Prostate gland (tissue), 2 donors: ENCODE results near the gene PRIMPOL. TPM values are rescaled to one million over a fixed set of nuclear protein-coding genes. Genes with fewer than 3 reads are reported as not detected.
"Not testable (repeated sequence)": the region's sequence is repeated elsewhere in the genome, so short reads cannot be mapped to it uniquely, and the experiment has no call there.

Source experiments
- DNase-seq: peaks from one replicate; pipeline ENCODE4 v3.0.0-alpha.2; 2019; ENCODE audit warnings: low spot score
- H3K27ac ChIP-seq, 2 donors: fragments of 200-600 bp; sonication (generic); 2 replicates each; pipeline ENCODE4 v1.5.1; 2017 to 2019
- H3K27me3 ChIP-seq: fragments of 200-600 bp; sonication (generic); replicated peaks from 2 replicates; pipeline ENCODE4 v1.5.1; 2019; ENCODE audit not compliant: insufficient read depth
- H3K36me3 ChIP-seq, 2 donors: fragments of 200-600 bp; sonication (generic); 1 replicate in 1 of 2; 2 replicates in 1 of 2; pipeline versions ENCODE4 v1.5.1 to v1.8.1; 2017 to 2019
- H3K4me1 ChIP-seq: fragments of 200-600 bp; sonication (generic); replicated peaks from 2 replicates; pipeline ENCODE4 v1.5.1; 2019
- H3K4me3 ChIP-seq, 2 donors: fragments of 200-600 bp; sonication (generic); 2 replicates each; pipeline ENCODE4 v1.5.1; 2017 to 2019
- H3K9me3 ChIP-seq: fragments of 200-600 bp; sonication (generic); 2 replicates; pipeline ENCODE4 v1.5.1; 2017
- POLR2A ChIP-seq: fragments of 450-650 bp; IDR thresholded peaks from one replicate; pipeline ENCODE4 v1.6.1; 2016; ENCODE audit warnings: antibody characterized with exemption, mild to moderate bottlenecking
- POLR2AphosphoS5 ChIP-seq: sonication (generic); formaldehyde crosslinking; IDR thresholded peaks from one replicate; pipeline ENCODE4 v1.6.1; 2017; ENCODE audit warnings: antibody characterized with exemption
- WGBS: methylation state at CpG from one replicate; pipeline ENCODE4 v1.1.5; 2018; 5-methylcytosine and 5-hydroxymethylcytosine counted together
- intact Hi-C: fragments of 100-400 bp; cut with DNase I; formaldehyde crosslinking; loops from one replicate; pipeline ENCODE4 v1.14.2; 2022
- total RNA-seq, 2 donors: library from RNA; depleted of rRNA; stranded (reverse); fragments of >200 nt; gene quantifications; one replicate each; pipeline ENCODE4 v1.1.0, GENCODE V29; 2016
- TF ChIP-seq, protein P1 (sequence below), 4 experiments: fragments of 200-600 bp in 2 of 4; fragments of 450-650 bp in 2 of 4; sonication (generic) in 2 of 4; IDR thresholded peaks; 1 replicate in 3 of 4; 2 replicates in 1 of 4; pipeline ENCODE4 v1.5.1; 2016 to 2019; ENCODE audit warnings: antibody characterized with exemption in 4 of 4, mild to moderate bottlenecking in 2 of 4, moderate library complexity in 2 of 4

The PRIMPOL gene
- total RNA-seq, 2 donors from 2014 or later = 14.3 to 28.6 TPM

- no peak overlapping the region for H3K4me3 ChIP-seq
- no peaks in the 10 kb centered on the region for H3K27me3 ChIP-seq
- no peak for DNase-seq
- no peaks in the 10 kb centered on the region for H3K9me3 ChIP-seq
- 22% methylated on average over 2 of the region's 2 CpGs for WGBS
- no peak overlapping the region for H3K27ac ChIP-seq
- intact Hi-C loops = no loop called here
- TF ChIP-seq, protein P1, sequence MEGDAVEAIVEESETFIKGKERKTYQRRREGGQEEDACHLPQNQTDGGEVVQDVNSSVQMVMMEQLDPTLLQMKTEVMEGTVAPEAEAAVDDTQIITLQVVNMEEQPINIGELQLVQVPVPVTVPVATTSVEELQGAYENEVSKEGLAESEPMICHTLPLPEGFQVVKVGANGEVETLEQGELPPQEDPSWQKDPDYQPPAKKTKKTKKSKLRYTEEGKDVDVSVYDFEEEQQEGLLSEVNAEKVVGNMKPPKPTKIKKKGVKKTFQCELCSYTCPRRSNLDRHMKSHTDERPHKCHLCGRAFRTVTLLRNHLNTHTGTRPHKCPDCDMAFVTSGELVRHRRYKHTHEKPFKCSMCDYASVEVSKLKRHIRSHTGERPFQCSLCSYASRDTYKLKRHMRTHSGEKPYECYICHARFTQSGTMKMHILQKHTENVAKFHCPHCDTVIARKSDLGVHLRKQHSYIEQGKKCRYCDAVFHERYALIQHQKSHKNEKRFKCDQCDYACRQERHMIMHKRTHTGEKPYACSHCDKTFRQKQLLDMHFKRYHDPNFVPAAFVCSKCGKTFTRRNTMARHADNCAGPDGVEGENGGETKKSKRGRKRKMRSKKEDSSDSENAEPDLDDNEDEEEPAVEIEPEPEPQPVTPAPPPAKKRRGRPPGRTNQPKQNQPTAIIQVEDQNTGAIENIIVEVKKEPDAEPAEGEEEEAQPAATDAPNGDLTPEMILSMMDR (IDR thresholded peaks at IDR 0.05) = no peak
- no peak for TF ChIP-seq POLR2AphosphoS5
- TF ChIP-seq POLR2A = no peak
- no peaks in the 10 kb centered on the region for H3K4me1 ChIP-seq
- H3K36me3 ChIP-seq = no peaks in the 10 kb centered on the region
Observed at GRCh38 chr4:184653650-184654049, 4.1 kb downstream of the PRIMPOL start.

DNA sequence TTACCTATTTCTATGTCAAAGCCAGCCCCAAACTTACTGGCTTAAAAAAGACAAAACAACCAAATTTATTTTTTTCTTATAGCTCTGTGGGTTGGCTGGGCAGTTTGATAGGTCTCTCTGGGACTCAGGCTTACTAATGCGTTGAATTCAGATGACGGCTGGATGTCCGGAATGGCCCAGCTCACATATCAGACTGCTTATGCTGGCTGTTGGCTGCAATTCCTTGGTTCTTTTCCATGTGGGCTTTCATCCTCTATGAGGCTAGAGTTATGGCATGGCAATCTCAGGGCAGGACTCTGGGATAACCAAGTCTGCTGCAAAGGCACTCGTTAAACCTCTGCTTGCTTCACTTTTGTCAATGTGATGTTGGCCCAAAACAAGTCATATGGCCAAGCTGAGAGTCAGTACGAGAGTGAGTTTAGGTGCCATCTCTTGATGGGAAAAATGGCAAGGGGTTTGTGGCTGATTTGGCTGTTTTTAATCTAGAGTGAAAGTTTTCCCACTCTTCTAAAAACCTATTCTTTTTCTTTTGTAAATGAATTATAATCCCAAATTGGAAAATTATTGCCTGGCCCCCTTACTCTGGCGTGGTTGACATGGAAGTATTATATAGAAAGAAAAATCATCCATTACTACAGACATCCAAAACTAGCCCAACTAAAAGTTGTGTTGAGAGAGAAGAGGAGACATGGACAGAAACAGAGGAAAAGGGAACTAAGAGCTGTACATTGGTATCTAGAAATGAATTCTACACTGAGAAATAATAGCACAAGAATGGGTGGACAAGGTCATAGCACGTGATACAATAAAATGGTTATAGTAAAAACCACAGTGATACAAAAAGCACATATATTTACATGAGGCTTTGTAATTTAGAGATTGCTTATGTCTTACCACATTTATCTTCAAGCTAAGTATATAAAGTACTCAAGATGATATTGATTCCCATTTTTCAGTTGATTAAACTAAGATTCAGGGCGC, 6.6 kb downstream of the PRIMPOL start:
- intact Hi-C loops = no loop called here
- TF ChIP-seq POLR2A (no peak), POLR2AphosphoS5 (no peak)
- TF ChIP-seq, protein P1 (IDR thresholded peaks at IDR 0.05) = no peak
- Histone ChIP-seq H3K27ac (no peak overlapping the region), H3K36me3 (no peaks in the 10 kb centered on the region), H3K4me1 (no peaks in the 10 kb centered on the region), H3K4me3 (no peak overlapping the region), H3K27me3 (no peaks in the 10 kb centered on the region), H3K9me3 (no peaks in the 10 kb centered on the region)
- WGBS = 95% methylated on average over 8 of the region's 8 CpGs
- DNase-seq = no peak

DNA sequence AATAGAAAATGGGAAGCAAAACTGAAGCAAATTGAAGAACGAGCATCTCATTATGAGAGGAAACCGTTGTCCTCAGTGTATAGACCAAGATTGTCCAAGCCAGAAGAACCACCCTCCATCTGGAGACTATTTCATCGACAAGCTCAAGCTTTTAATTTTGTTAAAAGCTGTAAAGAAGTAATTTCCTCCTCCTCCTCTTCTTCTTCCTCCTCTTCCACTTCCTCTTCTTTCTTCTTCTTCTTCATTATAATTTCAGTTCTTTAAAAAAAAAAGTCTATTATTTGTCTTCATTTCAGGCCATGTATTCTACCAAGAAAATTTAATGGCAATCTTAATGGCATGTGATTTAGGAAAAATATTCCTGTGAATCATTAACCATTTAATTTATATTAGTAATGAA, 7.6 kb downstream of the PRIMPOL start:
- Histone ChIP-seq H3K4me1 (no peaks in the 10 kb centered on the region), H3K36me3 (no peaks in the 10 kb centered on the region), H3K27ac (no peak overlapping the region), H3K4me3 (no peak overlapping the region), H3K9me3 (no peaks in the 10 kb centered on the region), H3K27me3 (no peaks in the 10 kb centered on the region)
- WGBS = 92% methylated on average over 3 of the region's 3 CpGs
- TF ChIP-seq, protein P1 (IDR thresholded peaks at IDR 0.05) = no peak
- no peak for TF ChIP-seq POLR2AphosphoS5
- TF ChIP-seq POLR2A = no peak
- no peak for DNase-seq
- intact Hi-C loops = no loop called here

DNA sequence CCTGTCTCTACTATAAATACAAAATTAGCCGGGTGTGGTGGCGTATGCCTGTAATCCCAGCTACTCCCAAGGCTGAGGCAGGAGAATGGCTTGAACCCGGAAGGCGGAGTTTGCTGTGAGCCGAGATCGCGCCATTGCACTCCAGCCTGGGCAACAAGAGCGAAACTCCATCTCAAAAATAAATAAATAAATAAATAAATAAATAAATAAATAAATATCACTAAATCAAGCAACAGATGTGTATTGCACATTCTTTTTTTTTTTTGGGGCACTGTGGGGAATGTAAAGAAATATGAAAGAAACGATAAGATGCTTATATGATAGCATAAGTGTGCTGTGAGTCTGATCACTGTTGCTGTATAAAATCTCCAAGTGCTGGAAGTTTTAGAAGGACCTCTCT, 8.3 kb downstream of the PRIMPOL start:
- WGBS = 96% methylated on average over 9 of the region's 9 CpGs
- H3K9me3 ChIP-seq, intact Hi-C loops, H3K4me1 ChIP-seq, H3K27ac ChIP-seq, H3K36me3 ChIP-seq, DNase-seq, H3K27me3 ChIP-seq, H3K4me3 ChIP-seq: not testable (repeated sequence)

DNA sequence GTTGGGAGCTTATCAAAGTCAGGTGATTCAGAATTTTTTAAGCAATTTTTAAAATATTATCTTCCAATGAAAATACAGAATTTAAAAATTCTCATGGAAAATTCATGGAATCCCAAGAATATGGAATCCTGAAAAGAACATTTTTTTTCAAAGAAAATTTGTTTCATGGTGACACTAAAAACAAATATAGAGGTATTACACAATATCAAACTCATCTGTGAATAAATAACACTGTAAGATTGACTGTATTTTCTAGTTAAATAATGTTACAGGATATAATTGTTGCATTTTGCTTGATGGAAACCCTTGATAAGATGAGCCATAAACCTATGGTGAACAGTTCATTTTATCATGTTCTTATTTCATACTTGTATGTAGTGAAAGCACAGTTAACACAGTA, 11.4 kb downstream of the PRIMPOL start:
- intact Hi-C loops = no loop called here
- no peaks in the 10 kb centered on the region for H3K9me3 ChIP-seq
- DNase-seq = no peak
- TF ChIP-seq POLR2A (no peak), POLR2AphosphoS5 (no peak)
- TF ChIP-seq, protein P1 (IDR thresholded peaks at IDR 0.05) = no peak
- H3K36me3 ChIP-seq = no peaks in the 10 kb centered on the region
- no peaks in the 10 kb centered on the region for H3K4me1 ChIP-seq
- H3K4me3 ChIP-seq = no peak overlapping the region
- H3K27me3 ChIP-seq = no peaks in the 10 kb centered on the region
- H3K27ac ChIP-seq = no peak overlapping the region
